Prostate gland (tissue), 2 donors: ENCODE results near the gene TRPC4.

ENCODE experiments used
- CTCF ChIP-seq, 4 experiments: fragments of 200-600 bp in 2 of 4; fragments of 450-650 bp in 2 of 4; sonication (generic) in 2 of 4; IDR thresholded peaks; 1 replicate in 3 of 4; 2 replicates in 1 of 4; pipeline ENCODE4 v1.5.1; 2016 to 2019; ENCODE audit warnings: antibody characterized with exemption in 4 of 4, mild to moderate bottlenecking in 2 of 4, moderate library complexity in 2 of 4
- POLR2AphosphoS5 ChIP-seq: sonication (generic); formaldehyde crosslinking; IDR thresholded peaks from one replicate; pipeline ENCODE4 v1.6.1; 2017; ENCODE audit warnings: antibody characterized with exemption

GRCh38 chr13:37646531-37646930 is 223.0 kb downstream of the TRPC4 start:
- TF ChIP-seq CTCF (IDR thresholded peaks at IDR 0.05), result no peak
- TF ChIP-seq POLR2AphosphoS5, result no peak
